Measurements from ENCODE around the gene SPATA16.

GRCh38 chr3:173066044-173067004, 74.7 kb downstream of the SPATA16 start:
- TF ChIP-seq CTCF (IDR thresholded peaks at IDR 0.05) (no peak), POLR2A (IDR thresholded peaks at IDR 0.05) (no peak)

Measured in lower leg skin (tissue), 3 donors.